ENCODE measurements around the gene HDAC4. TPM values are rescaled to one million over a fixed set of nuclear protein-coding genes. Genes with fewer than 3 reads are reported as not detected.

HDAC4 gene
- total and polyA plus RNA-seq, 4 donors: 6.8 to 75.5 (median 30.2) TPM

DNA sequence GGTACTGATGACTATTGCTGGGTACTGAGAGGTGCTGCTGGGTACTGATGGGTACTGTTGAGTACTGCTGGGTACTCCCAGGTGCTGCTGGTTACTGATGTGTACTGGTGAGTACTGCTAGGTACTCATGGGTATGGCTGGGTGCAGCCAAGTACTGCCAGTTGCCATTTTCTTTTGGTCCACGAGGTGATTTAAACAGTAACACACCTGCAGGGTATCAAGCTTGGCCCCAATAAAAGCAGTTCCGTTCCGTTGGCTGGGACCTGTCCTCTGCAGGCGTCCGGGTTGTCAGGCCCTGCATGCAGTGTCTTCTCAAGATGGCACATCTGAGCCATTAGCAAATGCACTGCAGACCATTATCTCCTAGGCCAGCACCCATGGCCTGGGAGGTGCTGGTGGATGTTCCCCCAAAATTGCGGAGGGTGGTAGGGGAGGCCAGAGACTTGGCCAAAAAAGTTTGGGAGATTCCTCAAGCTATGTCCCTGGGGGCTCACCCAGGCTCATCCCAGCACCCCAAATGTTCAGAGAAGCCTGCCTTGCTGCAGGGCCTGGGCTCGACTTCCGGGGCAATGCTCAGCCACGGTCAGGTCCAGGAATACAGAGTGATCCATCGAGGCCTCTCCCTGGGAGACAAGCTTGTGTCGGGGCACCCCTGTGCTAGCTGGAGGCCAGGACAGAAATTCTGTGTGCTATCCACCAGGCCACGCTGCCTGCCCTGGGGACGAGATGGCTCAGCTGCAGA, 387.7 kb downstream of the HDAC4 start:
- no peaks in the 10 kb centered on the region for H3K27me3 ChIP-seq (ENCODE audit: control insufficient read depth in 1 of 2, insufficient read depth in 2 of 2, low read length in 1 of 2)
- H3K4me1 ChIP-seq (ENCODE audit: control insufficient read depth in 1 of 2, insufficient read depth in 2 of 2, low read length in 2 of 2): no peaks in the 10 kb centered on the region
- no peak overlapping the region for H3K4me3 ChIP-seq (ENCODE audit: low read length in 2 of 2)
- ATAC-seq (ENCODE audit: low FRiP score): no peak
- WGBS, 2 donors: 96% methylated on average over 13 of the region's 13 CpGs
- intact Hi-C loops (cut with DNase I): no loop called here
- no peak for DNase-seq
- H3K9me3 ChIP-seq (ENCODE audit: control insufficient read depth, low read length): no peaks in the 10 kb centered on the region
- H3K36me3 ChIP-seq (ENCODE audit: control insufficient read depth in 1 of 2, insufficient read depth in 2 of 2, low read length in 1 of 2): no peaks in the 10 kb centered on the region
- H3K27ac ChIP-seq (ENCODE audit: low read depth in 1 of 2, low read length in 2 of 2): no peak overlapping the region

DNA sequence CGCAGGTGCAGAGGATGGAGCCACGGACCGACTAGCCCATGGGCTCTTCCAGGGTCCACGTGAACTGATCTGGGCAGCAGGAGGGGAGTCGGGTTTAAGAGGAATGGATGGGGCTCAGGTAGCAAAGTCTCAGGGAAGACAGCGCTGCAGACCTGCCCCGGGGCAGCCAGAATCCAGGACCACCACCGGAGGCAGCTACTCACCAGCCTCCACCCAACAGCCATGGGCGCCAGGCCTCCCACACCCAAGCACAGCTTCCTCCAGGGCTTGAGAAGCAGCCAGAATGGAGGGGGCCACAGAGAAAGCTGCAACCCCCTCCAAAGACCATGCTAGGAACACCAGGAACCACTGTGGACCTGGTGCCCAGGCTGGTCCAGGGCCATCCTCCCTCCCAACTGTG, 388.6 kb downstream of the HDAC4 start:
- no peak for DNase-seq

DNA sequence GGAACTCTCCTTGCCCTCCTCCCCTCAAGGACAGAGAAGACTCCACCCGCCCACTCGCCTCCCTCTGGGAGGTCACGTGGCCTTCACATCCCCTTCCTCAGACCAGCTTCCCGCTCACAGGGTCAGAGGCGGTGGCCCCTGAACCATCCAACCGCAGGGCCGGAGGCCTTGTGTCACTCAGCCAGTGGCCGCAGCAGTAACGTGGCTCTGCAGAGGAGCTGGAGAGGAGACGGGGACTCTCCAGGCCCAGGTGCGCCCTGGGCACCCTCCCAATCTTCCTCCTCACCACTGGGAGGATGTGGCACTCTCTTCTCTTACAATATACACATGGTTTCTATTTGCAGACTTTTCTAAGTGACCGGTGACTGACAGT, 391.2 kb downstream of the HDAC4 start:
- peak in 1 of 2 donors; percentile 72 for DNase-seq
- H3K27me3 ChIP-seq (ENCODE audit: control insufficient read depth in 1 of 2, insufficient read depth in 2 of 2, low read length in 1 of 2): no peaks in the 10 kb centered on the region

More for the DNA sequence above, 388.6 kb downstream of the HDAC4 start:
- no peak for ATAC-seq (ENCODE audit: low FRiP score)
- no peaks in the 10 kb centered on the region for H3K36me3 ChIP-seq (ENCODE audit: control insufficient read depth in 1 of 2, insufficient read depth in 2 of 2, low read length in 1 of 2)
- H3K27me3 ChIP-seq (ENCODE audit: control insufficient read depth in 1 of 2, insufficient read depth in 2 of 2, low read length in 1 of 2): no peaks in the 10 kb centered on the region
- intact Hi-C loops (cut with DNase I): no loop called here
- no peak overlapping the region for H3K27ac ChIP-seq (ENCODE audit: low read depth in 1 of 2, low read length in 2 of 2)
- H3K4me1 ChIP-seq (ENCODE audit: control insufficient read depth in 1 of 2, insufficient read depth in 2 of 2, low read length in 2 of 2): no peaks in the 10 kb centered on the region
- WGBS, 2 donors: 92 to 95% methylated on average over 9 of the region's 9 CpGs
- H3K4me3 ChIP-seq (ENCODE audit: low read length in 2 of 2): no peak overlapping the region
- no peaks in the 10 kb centered on the region for H3K9me3 ChIP-seq (ENCODE audit: control insufficient read depth, low read length)

DNA sequence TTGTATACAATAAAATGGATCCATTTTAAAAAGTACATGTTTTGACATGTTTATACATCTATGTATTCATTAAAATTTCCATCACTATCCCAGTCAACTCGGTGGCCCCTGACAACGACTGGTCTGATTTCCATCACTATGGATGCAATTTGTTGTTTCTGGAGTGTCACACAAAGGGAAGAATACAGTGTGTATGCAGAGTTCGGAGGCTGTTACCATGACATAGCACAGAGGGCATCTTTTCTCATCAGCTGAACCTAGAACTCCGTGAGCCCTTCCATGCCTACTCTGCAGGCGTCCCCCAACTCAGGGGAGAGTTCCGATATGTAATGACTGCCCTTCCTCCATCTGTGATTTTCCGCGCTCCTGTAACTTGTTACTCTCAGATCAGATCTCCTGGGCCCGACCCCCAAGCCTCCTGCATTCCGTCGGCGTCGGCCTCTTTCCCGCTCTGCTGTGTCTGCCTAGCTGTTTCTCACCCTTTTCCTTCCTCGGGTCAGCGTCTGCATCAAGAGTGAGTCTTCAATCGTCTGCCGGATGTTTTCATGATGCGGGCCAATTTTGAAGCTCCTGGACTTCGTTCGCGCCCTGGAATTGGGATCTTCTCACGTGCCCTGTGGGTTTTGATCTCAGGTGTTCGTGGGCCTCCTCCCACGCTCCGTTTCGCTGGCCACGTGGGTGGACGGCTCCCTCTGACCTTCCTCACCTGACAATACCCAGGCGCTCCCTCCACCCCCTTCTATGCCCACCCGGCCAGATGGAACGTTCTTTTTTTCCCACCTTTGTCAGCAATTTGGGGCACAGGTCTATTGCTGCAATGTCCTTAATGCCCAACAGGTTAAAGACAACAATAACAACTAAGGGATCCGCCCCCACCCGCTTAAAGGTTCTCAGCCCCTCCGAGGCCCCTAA, 391.9 kb downstream of the HDAC4 start:
- Histone ChIP-seq H3K27ac (ENCODE audit: low read depth in 1 of 2, low read length in 2 of 2) (no peak overlapping the region), H3K36me3 (ENCODE audit: control insufficient read depth in 1 of 2, insufficient read depth in 2 of 2, low read length in 1 of 2) (no peaks in the 10 kb centered on the region), H3K27me3 (ENCODE audit: control insufficient read depth in 1 of 2, insufficient read depth in 2 of 2, low read length in 1 of 2) (no peaks in the 10 kb centered on the region), H3K9me3 (ENCODE audit: control insufficient read depth, low read length) (no peaks in the 10 kb centered on the region), H3K4me1 (ENCODE audit: control insufficient read depth in 1 of 2, insufficient read depth in 2 of 2, low read length in 2 of 2) (no peaks in the 10 kb centered on the region), H3K4me3 (ENCODE audit: low read length in 2 of 2) (no peak overlapping the region)
- ATAC-seq (ENCODE audit: low FRiP score) (no peak), DNase-seq (no peak)
- intact Hi-C loops (cut with DNase I): no loop called here
- 67 to 69% methylated on average over 35 of the region's 35 CpGs for WGBS, 2 donors

More for the DNA sequence above, 391.2 kb downstream of the HDAC4 start:
- Histone ChIP-seq H3K4me1 (ENCODE audit: control insufficient read depth in 1 of 2, insufficient read depth in 2 of 2, low read length in 2 of 2) (no peaks in the 10 kb centered on the region), H3K27ac (ENCODE audit: low read depth in 1 of 2, low read length in 2 of 2) (no peak overlapping the region), H3K4me3 (ENCODE audit: low read length in 2 of 2) (no peak overlapping the region), H3K9me3 (ENCODE audit: control insufficient read depth, low read length) (no peaks in the 10 kb centered on the region), H3K36me3 (ENCODE audit: control insufficient read depth in 1 of 2, insufficient read depth in 2 of 2, low read length in 1 of 2) (no peaks in the 10 kb centered on the region)
- intact Hi-C loops (cut with DNase I): no loop called here
- ATAC-seq (ENCODE audit: low FRiP score): no peak
- WGBS, 2 donors: 72 to 76% methylated on average over 12 of the region's 12 CpGs

DNA sequence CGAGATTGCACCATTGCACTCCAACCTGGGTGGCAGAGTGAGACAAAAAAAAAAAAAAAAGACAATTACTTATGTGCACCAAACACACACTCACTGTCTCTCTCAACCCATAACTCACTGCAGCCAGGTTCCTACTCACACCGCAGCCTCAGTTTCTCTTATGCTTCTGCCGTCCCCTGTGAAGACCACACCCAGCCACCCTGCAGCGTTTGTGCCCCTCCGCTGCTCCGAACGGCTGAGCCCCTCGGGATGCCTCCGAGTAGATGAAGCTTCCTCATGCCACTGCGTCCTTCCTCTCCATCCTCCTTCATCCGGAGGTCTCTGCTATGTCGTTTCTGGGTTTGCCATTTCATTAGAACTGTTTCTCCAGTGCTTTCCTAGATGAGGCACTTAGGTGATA, 392.8 kb downstream of the HDAC4 start:
- Histone ChIP-seq H3K4me1 (ENCODE audit: control insufficient read depth in 1 of 2, insufficient read depth in 2 of 2, low read length in 2 of 2) (no peaks in the 10 kb centered on the region), H3K9me3 (ENCODE audit: control insufficient read depth, low read length) (no peaks in the 10 kb centered on the region), H3K27ac (ENCODE audit: low read depth in 1 of 2, low read length in 2 of 2) (no peak overlapping the region), H3K36me3 (ENCODE audit: control insufficient read depth in 1 of 2, insufficient read depth in 2 of 2, low read length in 1 of 2) (no peaks in the 10 kb centered on the region), H3K4me3 (ENCODE audit: low read length in 2 of 2) (no peak overlapping the region), H3K27me3 (ENCODE audit: control insufficient read depth in 1 of 2, insufficient read depth in 2 of 2, low read length in 1 of 2) (no peaks in the 10 kb centered on the region)
- no peak for DNase-seq
- WGBS, 2 donors: 90 to 91% methylated on average over 12 of the region's 12 CpGs
- no peak for ATAC-seq (ENCODE audit: low FRiP score)
- intact Hi-C loops (cut with DNase I): no loop called here

DNA sequence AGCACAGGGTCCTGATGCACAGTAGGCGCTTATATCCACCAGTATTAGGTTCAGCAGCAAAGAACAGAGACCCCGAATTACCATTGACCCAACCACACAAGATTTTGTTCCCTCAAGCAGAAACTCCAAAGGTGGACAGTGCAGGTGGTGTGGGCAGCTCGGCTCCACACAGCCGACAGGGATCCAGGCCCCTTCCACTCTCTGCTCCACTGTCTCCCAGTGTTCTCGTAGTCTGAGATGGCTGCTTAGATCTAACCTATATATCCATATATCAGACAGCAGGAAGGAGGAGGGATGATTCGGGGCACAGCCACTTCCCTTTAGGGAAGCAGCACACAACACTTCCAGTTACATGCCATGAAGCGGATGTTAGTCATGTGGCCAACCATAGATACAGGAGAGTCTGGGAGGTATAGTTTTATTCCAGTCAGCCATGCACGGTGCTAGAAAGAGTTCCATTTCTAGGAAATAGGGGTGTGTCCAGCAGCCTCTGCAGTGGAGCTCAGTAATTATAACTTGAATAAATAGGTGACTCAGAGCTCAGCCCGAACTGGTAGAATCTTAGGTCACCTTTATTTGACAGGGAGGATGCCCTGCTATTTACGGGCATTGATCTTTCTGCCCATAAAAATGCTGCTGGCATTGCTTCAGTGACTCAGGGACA, 394.1 kb downstream of the HDAC4 start:
- H3K4me3 ChIP-seq (ENCODE audit: low read length in 2 of 2): no peak overlapping the region
- DNase-seq (no peak), ATAC-seq (ENCODE audit: low FRiP score) (no peak)
- H3K36me3 ChIP-seq (ENCODE audit: control insufficient read depth in 1 of 2, insufficient read depth in 2 of 2, low read length in 1 of 2): no peaks in the 10 kb centered on the region
- intact Hi-C loops (cut with DNase I): no loop called here
- no peaks in the 10 kb centered on the region for H3K4me1 ChIP-seq (ENCODE audit: control insufficient read depth in 1 of 2, insufficient read depth in 2 of 2, low read length in 2 of 2)
- H3K27me3 ChIP-seq (ENCODE audit: control insufficient read depth in 1 of 2, insufficient read depth in 2 of 2, low read length in 1 of 2): no peaks in the 10 kb centered on the region
- no peak overlapping the region for H3K27ac ChIP-seq (ENCODE audit: low read depth in 1 of 2, low read length in 2 of 2)
- WGBS, 2 donors: 88 to 91% methylated on average over 10 of the region's 10 CpGs
- no peaks in the 10 kb centered on the region for H3K9me3 ChIP-seq (ENCODE audit: control insufficient read depth, low read length)

DNA sequence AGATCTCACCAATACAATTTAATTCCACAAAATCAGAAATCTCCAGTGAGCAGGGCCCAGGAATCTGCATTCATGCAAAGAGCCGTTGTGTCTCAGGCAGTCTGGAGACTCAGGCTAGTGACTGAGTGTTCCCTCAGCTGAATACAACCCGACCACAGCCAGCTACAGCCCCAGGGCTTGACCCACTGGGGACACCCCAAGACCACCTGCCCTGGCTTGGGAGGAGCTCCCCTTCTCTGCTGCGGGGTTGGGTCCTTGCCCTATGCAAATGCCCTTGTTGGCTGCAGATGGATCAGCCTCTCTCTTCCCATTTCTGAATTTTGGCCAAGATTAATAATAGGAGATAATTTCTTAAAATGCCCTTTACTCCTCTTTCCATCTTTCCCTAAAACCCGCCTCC, 395.2 kb downstream of the HDAC4 start:
- no peak for ATAC-seq (ENCODE audit: low FRiP score)
- H3K9me3 ChIP-seq (ENCODE audit: control insufficient read depth, low read length): no peaks in the 10 kb centered on the region
- no peaks in the 10 kb centered on the region for H3K36me3 ChIP-seq (ENCODE audit: control insufficient read depth in 1 of 2, insufficient read depth in 2 of 2, low read length in 1 of 2)
- DNase-seq: no peak
- no peaks in the 10 kb centered on the region for H3K4me1 ChIP-seq (ENCODE audit: control insufficient read depth in 1 of 2, insufficient read depth in 2 of 2, low read length in 2 of 2)
- H3K27ac ChIP-seq (ENCODE audit: low read depth in 1 of 2, low read length in 2 of 2): no peak overlapping the region
- intact Hi-C loops (cut with DNase I): no loop called here
- H3K4me3 ChIP-seq (ENCODE audit: low read length in 2 of 2): no peak overlapping the region
- 82 to 84% methylated on average over 4 of the region's 4 CpGs for WGBS, 2 donors
- H3K27me3 ChIP-seq (ENCODE audit: control insufficient read depth in 1 of 2, insufficient read depth in 2 of 2, low read length in 1 of 2): no peaks in the 10 kb centered on the region

DNA sequence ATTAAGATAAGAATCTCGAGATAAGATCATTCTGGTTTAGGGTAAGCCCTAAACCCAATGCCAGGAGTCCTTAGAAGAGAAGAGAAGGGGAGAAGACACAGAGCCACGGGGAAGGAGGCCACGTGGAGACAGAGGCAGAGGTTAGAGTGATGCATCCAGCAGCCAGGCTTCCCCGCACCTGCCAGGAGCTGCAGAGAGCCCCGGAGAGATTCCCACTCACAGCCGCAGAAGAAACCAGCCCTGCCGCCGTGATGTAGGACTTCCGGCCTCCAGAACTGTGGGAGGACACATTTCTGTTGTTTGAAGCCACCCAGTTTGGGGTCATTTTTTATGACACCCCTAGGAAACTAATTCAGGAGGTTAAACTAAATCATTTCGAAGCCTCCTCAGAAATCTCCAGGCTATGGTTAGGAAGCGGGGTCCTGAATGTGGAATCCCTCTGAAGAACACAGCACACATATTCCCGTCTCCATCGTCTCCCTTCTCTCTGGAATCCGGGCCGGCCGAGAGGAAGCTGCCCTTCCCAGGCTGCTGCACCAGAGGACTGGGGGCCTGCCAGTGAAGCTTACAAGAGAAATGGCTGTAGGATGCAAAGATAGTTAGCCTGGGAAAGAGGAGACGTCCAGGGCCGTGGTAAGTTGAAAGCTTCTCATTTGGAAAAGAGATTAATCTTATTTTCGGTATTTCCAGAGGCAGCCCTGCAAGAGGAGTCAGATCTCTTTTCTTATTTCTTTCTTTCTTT, 396.4 kb downstream of the HDAC4 start:
- ATAC-seq (ENCODE audit: low FRiP score): no peak
- no peaks in the 10 kb centered on the region for H3K36me3 ChIP-seq (ENCODE audit: control insufficient read depth in 1 of 2, insufficient read depth in 2 of 2, low read length in 1 of 2)
- no peaks in the 10 kb centered on the region for H3K9me3 ChIP-seq (ENCODE audit: control insufficient read depth, low read length)
- no peak overlapping the region for H3K27ac ChIP-seq (ENCODE audit: low read depth in 1 of 2, low read length in 2 of 2)
- H3K4me3 ChIP-seq (ENCODE audit: low read length in 2 of 2): no peak overlapping the region
- H3K4me1 ChIP-seq (ENCODE audit: control insufficient read depth in 1 of 2, insufficient read depth in 2 of 2, low read length in 2 of 2): no peaks in the 10 kb centered on the region
- whole genome bisulfite sequencing, 2 donors: 90 to 91% methylated on average over 19 of the region's 19 CpGs
- intact Hi-C loops (cut with DNase I): no loop called here
- H3K27me3 ChIP-seq (ENCODE audit: control insufficient read depth in 1 of 2, insufficient read depth in 2 of 2, low read length in 1 of 2): no peaks in the 10 kb centered on the region
- DNase-seq: no peak
